Aorta (tissue), 5 donors: ENCODE data around the gene TSHZ1. TPM values are rescaled to one million over a fixed set of nuclear protein-coding genes. Genes with fewer than 3 reads are reported as not detected.

Experiments
- ATAC-seq: fragments of 200-7000 bp; cut with Tn5 transposase; one replicate; pipeline ENCODE4 v1.9.1; 2022; ENCODE audit warnings: moderate library complexity; ENCODE audit not compliant: low FRiP score
- DNase-seq, 2 donors: peaks; one replicate each; pipeline ENCODE4 v3.0.0-alpha.2; 2020
- H3K27ac ChIP-seq, 2 donors: one replicate each; pipeline ENCODE4 v1.5.1; 2013; ENCODE audit warnings: low read length in 2 of 2, mild to moderate bottlenecking in 2 of 2, moderate library complexity in 2 of 2, control low read depth in 1 of 2, inconsistent platforms in 1 of 2, low read depth in 1 of 2
- H3K27me3 ChIP-seq, 2 donors: one replicate each; pipeline ENCODE4 v1.6.1; 2013; ENCODE audit warnings: control low read depth in 1 of 2, low read length in 1 of 2, mild to moderate bottlenecking in 1 of 2, moderate library complexity in 1 of 2; ENCODE audit not compliant: insufficient read depth in 2 of 2, control insufficient read depth in 1 of 2
- H3K36me3 ChIP-seq, 2 donors: one replicate each; pipeline ENCODE4 v1.6.1; 2013; ENCODE audit warnings: control low read depth in 1 of 2, low read length in 1 of 2, mild to moderate bottlenecking in 1 of 2; ENCODE audit not compliant: insufficient read depth in 2 of 2, control insufficient read depth in 1 of 2
- H3K4me1 ChIP-seq, 2 donors: one replicate each; pipeline ENCODE4 v1.6.1; 2013; ENCODE audit warnings: low read length in 2 of 2, control low read depth in 1 of 2, mild to moderate bottlenecking in 1 of 2, moderate library complexity in 1 of 2; ENCODE audit not compliant: insufficient read depth in 2 of 2, control insufficient read depth in 1 of 2
- H3K4me3 ChIP-seq, 2 donors: one replicate each; pipeline ENCODE4 v1.5.1; 2013; ENCODE audit warnings: low read length in 2 of 2, control low read depth in 1 of 2, mild to moderate bottlenecking in 1 of 2
- H3K9me3 ChIP-seq: one replicate; pipeline ENCODE4 v1.6.1; 2013; ENCODE audit warnings: mild to moderate bottlenecking, low read length; ENCODE audit not compliant: control insufficient read depth
- WGBS, 2 donors: extraction: QIAGEN DNeasy Blood & Tissue Kit; methylation state at CpG; one replicate each; pipeline ENCODE4 v1.1.7; 2013; 5-methylcytosine and 5-hydroxymethylcytosine counted together
- intact Hi-C, 2 donors: fragments of 100-400 bp; cut with DNase I; formaldehyde crosslinking; loops; one replicate each; pipeline versions ENCODE4 v1.14.2 to v1.15.0; 2022
- polyA plus RNA-seq, 2 donors: library from polyadenylated mRNA; stranded (reverse); fragments of 200-250 nt; gene quantifications; one replicate each; pipeline ENCODE4 v1.2.3, GENCODE V29; 2013
- total RNA-seq, 2 donors: library from RNA; stranded (reverse); fragmentation: NEBNext Ultra II Directional; extraction: Animal tissue kit (Norgen Biotek cat#: 25700); gene quantifications; one replicate each; pipeline ENCODE4 v1.2.1, GENCODE V29; 2021
- donor health status: healthy with polysubstance abuse.
- donor health status: Bipolar disorder and iron deficiency.
- donor health status: DM: no; HTN: no; CAD: no.
- donor health status: DM: no; HTN: no; CAD: no.
- donor health status: DM: yes; HTN: yes; CAD: no.

TSHZ1 gene
- total and polyA plus RNA-seq, 4 donors, result 3.3 to 26.0 (median 11.8) TPM

GRCh38 chr18:75251466-75251865 lies 40.9 kb downstream of the TSHZ1 start:
- Histone ChIP-seq H3K27me3 (no peaks in the 10 kb centered on the region), H3K4me1 (no peaks in the 10 kb centered on the region), H3K27ac (no peak overlapping the region), H3K36me3 (no peaks in the 10 kb centered on the region), H3K4me3 (no peak overlapping the region), H3K9me3 (no peaks in the 10 kb centered on the region)
- no peak for ATAC-seq
- WGBS, 2 donors, result 51 to 58% methylated on average over 5 of the region's 5 CpGs
- no peak for DNase-seq
- intact Hi-C loops, result no loop called here

DNA sequence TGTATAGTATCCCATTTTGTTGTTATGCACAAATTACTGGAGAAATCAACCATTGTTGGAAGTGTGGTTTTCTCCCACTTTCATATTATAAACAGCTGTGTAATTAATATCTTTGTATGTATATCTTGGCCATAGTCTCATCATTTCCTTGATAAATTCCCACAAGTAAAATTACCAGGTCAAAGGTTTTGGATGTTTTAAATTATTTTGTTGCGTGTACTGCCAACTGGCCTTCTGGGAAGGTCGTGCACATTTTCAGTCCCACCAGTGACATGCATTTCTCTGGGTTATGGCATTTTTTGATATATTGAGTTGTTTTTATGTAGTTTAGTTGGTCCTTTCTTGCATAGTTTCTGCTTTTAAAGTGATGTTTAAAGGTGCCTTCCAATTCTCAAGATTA lies 41.5 kb downstream of the TSHZ1 start:
- ATAC-seq (no peak), DNase-seq (no peak)
- no peaks in the 10 kb centered on the region for H3K36me3 ChIP-seq
- no peaks in the 10 kb centered on the region for H3K4me1 ChIP-seq
- no peak overlapping the region for H3K27ac ChIP-seq
- no peaks in the 10 kb centered on the region for H3K9me3 ChIP-seq
- H3K4me3 ChIP-seq, result no peak overlapping the region
- H3K27me3 ChIP-seq, result no peaks in the 10 kb centered on the region
- WGBS, 2 donors, result 73 to 77% methylated on average over 2 of the region's 2 CpGs
- intact Hi-C loops, result no loop called here

GRCh38 chr18:75253043-75253442 lies 42.4 kb downstream of the TSHZ1 start:
- WGBS, 2 donors, result 94 to 98% methylated on average over 1 of the region's 1 CpG
- no peak overlapping the region for H3K27ac ChIP-seq
- no peaks in the 10 kb centered on the region for H3K4me1 ChIP-seq
- intact Hi-C loops, result no loop called here
- H3K36me3 ChIP-seq, result no peaks in the 10 kb centered on the region
- no peaks in the 10 kb centered on the region for H3K9me3 ChIP-seq
- H3K4me3 ChIP-seq, result no peak overlapping the region
- H3K27me3 ChIP-seq, result no peaks in the 10 kb centered on the region
- no peak for DNase-seq
- ATAC-seq, result no peak

- no peak overlapping the region for H3K27ac ChIP-seq
- H3K27me3 ChIP-seq, result no peaks in the 10 kb centered on the region
- no peak overlapping the region for H3K4me3 ChIP-seq
- ATAC-seq (no peak), DNase-seq (no peak)
- no peaks in the 10 kb centered on the region for H3K4me1 ChIP-seq
- intact Hi-C loops, result no loop called here
- H3K9me3 ChIP-seq, result no peaks in the 10 kb centered on the region
- WGBS, 2 donors, result 84 to 85% methylated on average over 4 of the region's 4 CpGs
- H3K36me3 ChIP-seq, result no peaks in the 10 kb centered on the region
These were observed 43.2 kb downstream of the TSHZ1 start for GRCh38 chr18:75253784-75254183.

- Histone ChIP-seq H3K27me3 (no peaks in the 10 kb centered on the region), H3K27ac (no peak overlapping the region), H3K36me3 (no peaks in the 10 kb centered on the region), H3K4me3 (no peak overlapping the region), H3K9me3 (no peaks in the 10 kb centered on the region), H3K4me1 (no peaks in the 10 kb centered on the region)
- intact Hi-C loops, result no loop called here
- ATAC-seq (no peak), DNase-seq (no peak)
- WGBS, 2 donors, result 94% methylated on average over 3 of the region's 3 CpGs
These were observed 44.5 kb downstream of the TSHZ1 start for GRCh38 chr18:75255094-75255493.

- H3K36me3 ChIP-seq, result peaks cover 0 to 1% of the 10 kb centered on the region in 2 donors
- no peak for ATAC-seq
- intact Hi-C loops, result no loop called here
- no peak overlapping the region for H3K4me3 ChIP-seq
- H3K27ac ChIP-seq, result no peak overlapping the region
- no peaks in the 10 kb centered on the region for H3K27me3 ChIP-seq
- H3K4me1 ChIP-seq, result no peaks in the 10 kb centered on the region
- no peak for DNase-seq
- H3K9me3 ChIP-seq, result no peaks in the 10 kb centered on the region
These were observed 45.8 kb downstream of the TSHZ1 start for GRCh38 chr18:75256376-75256775.

DNA sequence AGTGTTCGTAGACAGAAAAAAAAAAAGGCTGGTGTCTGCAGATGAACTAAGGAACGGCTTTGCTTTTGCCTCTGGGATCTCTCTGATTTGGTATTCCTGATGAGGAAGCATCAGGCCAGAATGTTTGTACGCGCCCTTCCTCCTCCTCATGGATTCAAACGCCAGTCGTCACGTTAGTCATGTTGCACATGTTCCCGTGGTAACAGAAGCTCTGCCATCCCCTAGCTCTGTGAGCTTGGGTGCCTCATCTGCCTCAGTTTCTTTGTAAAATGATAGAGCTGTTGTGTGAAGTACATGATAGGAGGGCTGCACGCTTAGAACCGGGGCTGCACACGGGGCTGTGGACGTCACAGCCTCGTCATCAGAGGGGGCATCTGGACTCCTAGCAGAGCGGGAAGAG lies 47.0 kb downstream of the TSHZ1 start:
- 91 to 93% methylated on average over 14 of the region's 14 CpGs for WGBS, 2 donors
- DNase-seq, result no peak
- no peak overlapping the region for H3K27ac ChIP-seq
- peaks cover 0 to 2% of the 10 kb centered on the region in 2 donors for H3K36me3 ChIP-seq
- no peaks in the 10 kb centered on the region for H3K4me1 ChIP-seq
- no peaks in the 10 kb centered on the region for H3K9me3 ChIP-seq
- H3K4me3 ChIP-seq, result no peak overlapping the region
- no peak for ATAC-seq
- intact Hi-C loops, result no loop called here
- no peaks in the 10 kb centered on the region for H3K27me3 ChIP-seq

- intact Hi-C loops, result no loop called here
- no peak overlapping the region for H3K4me3 ChIP-seq
- no peaks in the 10 kb centered on the region for H3K9me3 ChIP-seq
- no peaks in the 10 kb centered on the region for H3K4me1 ChIP-seq
- H3K27me3 ChIP-seq, result no peaks in the 10 kb centered on the region
- no peak overlapping the region for H3K27ac ChIP-seq
- WGBS, 2 donors, result 85 to 88% methylated on average over 9 of the region's 9 CpGs
- ATAC-seq (no peak), DNase-seq (no peak)
- H3K36me3 ChIP-seq, result peaks cover 0 to 2% of the 10 kb centered on the region in 2 donors
These were observed 51.0 kb downstream of the TSHZ1 start for GRCh38 chr18:75261430-75262223.

GRCh38 chr18:75262511-75262910 lies 51.9 kb downstream of the TSHZ1 start:
- Histone ChIP-seq H3K9me3 (no peaks in the 10 kb centered on the region), H3K4me1 (no peaks in the 10 kb centered on the region), H3K27me3 (no peaks in the 10 kb centered on the region), H3K36me3 (peaks cover 0 to 2% of the 10 kb centered on the region in 2 donors), H3K4me3 (no peak overlapping the region), H3K27ac (no peak overlapping the region)
- 91 to 92% methylated on average over 4 of the region's 4 CpGs for WGBS, 2 donors
- intact Hi-C loops, result no loop called here
- ATAC-seq (no peak), DNase-seq (no peak)
